SIG-M5 (cell line): ENCODE measurements around the gene ARHGEF2.

Experiments used
- DNase-seq: peaks from one replicate; lab custom pipeline; 2025; lab: John Stamatoyannopoulos, UW

The ARHGEF2 gene

DNA sequence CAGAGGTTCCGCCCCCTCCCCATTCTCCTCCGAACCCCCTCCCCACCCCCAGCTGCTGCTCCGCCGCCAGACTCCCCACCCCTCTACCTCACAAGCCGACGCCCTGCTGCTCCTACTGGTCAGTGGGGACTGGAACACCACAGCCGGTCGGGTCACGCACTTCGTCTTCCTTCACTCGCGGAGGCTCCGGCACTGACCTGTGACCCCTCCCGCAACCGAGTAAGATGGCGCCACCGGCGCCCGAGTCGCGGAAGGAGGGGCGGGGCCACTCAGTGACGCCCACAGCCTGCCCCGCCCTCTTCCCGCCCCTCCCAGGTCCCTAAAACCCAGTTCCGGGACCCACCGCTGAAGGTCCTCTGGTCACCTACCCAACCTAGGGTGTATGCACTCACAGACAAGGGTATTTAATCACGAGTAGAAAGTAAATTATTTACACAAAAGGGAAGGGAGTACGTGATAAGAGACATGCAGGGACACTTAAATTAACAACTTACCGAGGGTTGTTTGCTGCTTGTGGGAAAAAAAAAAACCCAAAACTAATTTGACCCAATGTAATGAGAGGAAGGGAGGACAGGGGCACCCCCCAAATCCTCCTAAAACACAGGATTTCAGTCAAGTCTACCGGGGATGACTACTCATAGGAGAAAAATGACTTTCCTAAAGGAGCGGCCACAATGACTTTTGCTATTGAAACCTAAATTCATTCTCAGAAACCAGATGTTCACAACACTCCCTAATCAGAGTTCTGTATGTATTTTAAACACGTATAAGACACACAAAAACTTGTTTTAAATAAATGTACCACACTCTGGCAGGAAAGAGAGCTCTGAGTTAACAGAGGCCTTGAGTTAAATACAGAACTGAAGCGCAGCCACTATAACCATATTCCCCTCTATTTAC lies 66.9 kb downstream of the ARHGEF2 start, which contains the start of gene RIT1:
RIT1 (minus strand) TSS at position 194 of the 900 bp plus-strand sequence. CDS start 588 bp downstream, outside the sequence.
- DNase-seq: no peak

DNA sequence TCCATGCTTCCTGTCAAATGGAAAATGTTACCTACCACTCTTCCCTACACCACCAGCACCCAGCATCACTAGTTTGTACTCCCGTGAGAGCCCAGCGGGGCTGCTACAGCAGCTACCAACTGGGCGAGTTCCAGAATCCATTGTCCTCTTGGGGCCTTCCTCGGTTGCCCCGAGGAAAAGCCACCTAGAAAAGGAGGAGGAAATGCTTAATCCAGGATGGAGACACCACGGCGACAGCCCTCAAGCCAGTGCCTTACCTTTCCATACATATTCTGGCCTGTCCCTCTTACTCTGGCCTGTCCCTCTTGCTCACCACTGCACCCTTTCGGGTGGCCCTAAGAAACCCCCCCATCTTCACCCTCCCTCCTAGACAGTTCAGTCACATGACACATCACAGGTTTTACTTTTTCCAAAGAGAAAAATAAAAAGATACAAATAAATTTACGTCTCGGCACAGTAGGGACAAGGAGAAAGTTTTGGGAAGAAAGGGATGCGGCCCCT lies 67.7 kb downstream of the ARHGEF2 start:
- DNase-seq: no peak

DNA sequence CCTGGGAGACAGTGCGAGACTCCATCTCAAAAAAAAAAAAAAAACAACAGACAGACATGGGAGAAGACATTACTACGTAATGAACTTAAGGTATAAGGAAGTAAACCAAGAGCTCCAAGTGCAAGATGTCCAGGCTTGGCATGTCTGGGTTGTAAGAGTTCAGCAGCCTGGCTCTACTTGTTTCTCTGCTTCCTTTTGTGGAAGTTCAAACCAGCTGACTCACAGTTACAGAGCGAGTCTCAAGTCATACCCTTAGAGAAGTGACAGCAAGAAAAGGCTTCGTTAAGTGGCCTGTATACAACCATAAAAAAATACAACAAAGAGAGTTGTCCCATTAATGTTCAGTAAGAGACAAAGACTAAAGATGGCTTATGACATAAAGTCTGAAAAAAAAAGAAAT lies 68.5 kb downstream of the ARHGEF2 start:
- peak; percentile 65 for DNase-seq

DNA sequence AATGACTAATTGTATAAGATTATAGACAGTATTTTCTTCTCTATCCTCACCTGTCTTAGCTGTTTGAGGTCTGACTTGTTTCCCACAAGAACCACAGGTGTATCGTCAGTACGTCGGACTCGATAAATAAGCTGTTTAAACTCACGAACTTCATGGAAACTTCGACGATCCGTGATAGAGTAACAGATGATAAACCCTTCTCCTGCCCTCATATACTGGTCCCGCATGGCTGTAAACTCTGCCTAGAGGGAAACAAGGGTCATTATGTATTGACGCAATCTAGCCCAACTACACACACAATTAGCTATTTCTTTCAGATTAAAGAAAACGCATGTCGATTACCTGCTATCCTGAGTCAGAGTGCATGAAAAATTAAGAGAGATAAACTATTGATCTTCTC lies 74.1 kb downstream of the ARHGEF2 start:
- DNase-seq: no peak

DNA sequence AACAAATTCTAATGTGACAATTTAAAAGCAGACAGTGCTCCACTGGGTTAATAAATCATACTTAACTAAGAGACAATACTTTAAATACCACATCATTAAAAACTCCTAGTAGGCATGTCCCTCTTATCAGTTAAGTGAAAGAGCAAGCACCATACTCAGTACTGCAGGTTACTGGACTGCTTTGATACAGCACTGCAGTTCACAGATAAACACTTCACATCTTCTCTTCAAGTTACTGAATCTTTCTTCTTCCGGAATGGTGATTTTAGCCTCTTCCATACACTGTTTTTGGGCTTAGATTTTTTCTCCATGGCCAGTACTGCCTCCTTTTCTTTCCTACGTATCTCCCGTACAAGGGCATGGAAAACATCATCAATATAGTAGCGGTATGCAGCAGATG lies 78.2 kb downstream of the ARHGEF2 start:
- DNase-seq: no peak

DNA sequence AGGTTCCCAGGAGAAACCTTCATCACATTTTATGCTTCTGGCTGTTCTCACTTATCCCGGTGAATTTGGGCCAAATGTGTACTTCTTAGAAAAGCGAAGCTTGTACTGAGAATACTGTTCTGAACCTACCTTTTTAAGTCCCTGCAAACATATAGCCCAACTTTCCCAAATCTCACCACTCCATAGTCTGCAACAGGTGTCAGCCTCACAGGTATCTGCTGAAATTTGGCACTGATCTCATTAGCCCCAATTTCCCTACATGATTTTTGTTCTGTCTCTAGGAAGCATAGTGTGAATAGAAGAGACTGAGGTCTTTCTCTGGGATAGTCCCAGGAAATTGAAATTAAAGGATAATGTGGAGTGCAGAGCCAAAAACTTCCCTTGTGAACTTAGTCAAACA lies 78.7 kb downstream of the ARHGEF2 start:
- DNase-seq: no peak

DNA sequence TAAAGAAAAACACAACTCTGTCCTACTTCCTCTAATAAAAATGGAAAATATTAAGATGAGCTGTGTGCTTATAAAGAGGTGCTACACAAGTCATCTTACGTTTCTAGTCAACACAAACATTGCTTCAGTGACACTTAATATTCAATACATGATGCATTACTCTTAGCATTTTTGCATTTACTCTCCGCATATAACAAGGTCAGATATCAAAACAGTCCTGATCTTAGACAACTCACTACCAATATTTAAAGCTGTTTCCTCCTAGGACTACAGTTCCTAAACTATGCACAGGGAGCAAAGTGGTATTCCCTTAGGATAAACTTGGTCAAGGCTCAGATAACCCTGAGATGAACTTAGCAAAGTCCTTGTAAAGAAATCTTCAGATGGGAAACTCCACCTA lies 79.5 kb downstream of the ARHGEF2 start:
- DNase-seq: no peak

DNA sequence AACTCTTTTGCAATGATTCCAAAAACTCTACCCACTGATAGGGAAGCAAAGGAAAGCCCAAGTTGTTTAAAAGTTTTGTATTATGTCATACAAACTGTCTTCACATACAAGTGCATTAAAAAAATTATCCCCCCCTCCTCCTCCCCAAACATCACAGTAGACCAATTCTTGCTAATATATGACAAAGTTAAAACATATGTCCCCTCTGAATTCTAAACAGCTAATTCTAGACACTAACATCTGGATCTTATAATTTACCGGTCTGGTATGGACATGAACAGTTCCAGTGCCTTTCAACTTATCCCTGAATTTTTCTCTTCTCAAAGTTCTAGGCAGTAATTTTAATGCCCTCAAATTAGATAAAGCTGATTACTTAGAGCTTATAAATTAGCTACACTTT lies 80.6 kb downstream of the ARHGEF2 start:
- no peak for DNase-seq
